Hepatocyte (in vitro differentiated cells): Measurements from ENCODE around the gene ANO4. TPM values are rescaled to one million over a fixed set of nuclear protein-coding genes. Genes with fewer than 3 reads are reported as not detected.

Source experiments
- DNase-seq: peaks from one replicate; pipeline ENCODE4 v3.0.0-alpha.2; 2016; ENCODE audit warnings: low spot score
- H2AFZ ChIP-seq: fragments of 200-600 bp; sonication (generic); 2 replicates; pipeline ENCODE4 v1.6.0; 2016; ENCODE audit warnings: antibody characterized with exemption, mild to moderate bottlenecking
- H3K27ac ChIP-seq: fragments of 200-600 bp; sonication (generic); 2 replicates; pipeline ENCODE4 v1.5.1; 2016; ENCODE audit warnings: mild to moderate bottlenecking
- H3K27me3 ChIP-seq: fragments of 200-600 bp; sonication (generic); 2 replicates; pipeline ENCODE4 v1.6.1; 2016
- H3K36me3 ChIP-seq: fragments of 200-600 bp; sonication (generic); replicated peaks from 2 replicates; pipeline ENCODE4 v1.5.1; 2016; ENCODE audit warnings: low read depth; ENCODE audit not compliant: insufficient read depth
- H3K4me1 ChIP-seq: fragments of 200-600 bp; sonication (generic); 2 replicates; pipeline ENCODE4 v1.5.1; 2016; ENCODE audit warnings: mild to moderate bottlenecking, moderate library complexity; ENCODE audit not compliant: insufficient read depth
- H3K4me2 ChIP-seq: fragments of 200-600 bp; sonication (generic); 2 replicates; pipeline ENCODE4 v1.6.0; 2016
- H3K4me3 ChIP-seq: fragments of 200-600 bp; sonication (generic); 2 replicates; pipeline ENCODE4 v1.5.1; 2016; ENCODE audit warnings: mild to moderate bottlenecking
- H3K79me2 ChIP-seq: fragments of 200-600 bp; sonication (generic); 2 replicates; pipeline ENCODE4 v1.6.0; 2017; ENCODE audit warnings: mild to moderate bottlenecking
- H3K9me2 ChIP-seq: fragments of 200-600 bp; sonication (generic); replicated peaks from 2 replicates; pipeline ENCODE4 v1.6.0; 2017; ENCODE audit warnings: mild to moderate bottlenecking; ENCODE audit not compliant: insufficient read depth
- H3K9me3 ChIP-seq: fragments of 200-600 bp; sonication (generic); 2 replicates; pipeline ENCODE4 v1.5.1; 2016; ENCODE audit warnings: low read depth, mild to moderate bottlenecking
- H4K20me1 ChIP-seq: fragments of 200-600 bp; sonication (generic); 2 replicates; pipeline ENCODE4 v1.6.0; 2016; ENCODE audit warnings: mild to moderate bottlenecking; ENCODE audit not compliant: insufficient read depth, poor library complexity, severe bottlenecking
- CTCF ChIP-seq: fragments of 200-600 bp; sonication (generic); IDR thresholded peaks from 2 replicates; pipeline ENCODE4 v1.5.1; 2016; ENCODE audit warnings: antibody characterized with exemption, mild to moderate bottlenecking; ENCODE audit not compliant: poor library complexity
- EZH2 ChIP-seq: fragments of 200-600 bp; sonication (generic); IDR thresholded peaks from 2 replicates; pipeline ENCODE4 v1.6.1; 2016; ENCODE audit warnings: antibody characterized with exemption, mild to moderate bottlenecking, borderline replicate concordance
- EZH2phosphoT487 ChIP-seq: fragments of 200-600 bp; sonication (generic); IDR thresholded peaks from one replicate; pipeline ENCODE4 v1.6.1; 2018; ENCODE audit warnings: antibody characterized with exemption, mild to moderate bottlenecking, low read depth, moderate library complexity; ENCODE audit not compliant: unreplicated experiment, severe bottlenecking
- WGBS: methylation state at CpG from one replicate; pipeline ENCODE4 v1.1.6; 2016; ENCODE audit warnings: low lambda C conversion rate; ENCODE audit errors: missing lambda C conversion rate; 5-methylcytosine and 5-hydroxymethylcytosine counted together
- polyA plus RNA-seq: library from polyadenylated mRNA; unstranded; fragments of >200 nt; fragmentation: Nextera tagmentation; extraction: Ambion mirVana; gene quantifications from 2 replicates; pipeline ENCODE4 v1.2.1, GENCODE V29; 2016
- total RNA-seq: library from RNA; depleted of rRNA; stranded (reverse); fragments of >200 nt; gene quantifications from 2 replicates; pipeline ENCODE4 v1.2.3, GENCODE V29; 2014

Gene ANO4
- total and polyA plus RNA-seq, 2 experiments from 2014 or later = 1.6 to 2.3 TPM

- H3K4me1 ChIP-seq = no peaks in the 10 kb centered on the region
- TF ChIP-seq EZH2 (no peak), EZH2phosphoT487 (no peak), CTCF (no peak)
- no peak overlapping the region for H2AFZ ChIP-seq
- H3K27ac ChIP-seq = no peak overlapping the region
- WGBS = 48% methylated on average over 1 of the region's 1 CpG
- no peaks in the 10 kb centered on the region for H3K36me3 ChIP-seq
- no peak for DNase-seq
- no peaks in the 10 kb centered on the region for H3K9me2 ChIP-seq
- no peaks in the 10 kb centered on the region for H4K20me1 ChIP-seq
- H3K9me3 ChIP-seq = no peaks in the 10 kb centered on the region
- H3K79me2 ChIP-seq = no peaks in the 10 kb centered on the region
- no peak overlapping the region for H3K4me3 ChIP-seq
- no peak overlapping the region for H3K4me2 ChIP-seq
- H3K27me3 ChIP-seq = no peaks in the 10 kb centered on the region
These were observed 172.6 kb downstream of the ANO4 start for GRCh38 chr12:100967189-100967588.

- Histone ChIP-seq H3K27ac (no peak overlapping the region), H3K9me2 (no peaks in the 10 kb centered on the region), H3K27me3 (no peaks in the 10 kb centered on the region), H3K4me1 (no peaks in the 10 kb centered on the region), H3K9me3 (no peaks in the 10 kb centered on the region), H3K79me2 (no peaks in the 10 kb centered on the region), H4K20me1 (no peaks in the 10 kb centered on the region), H3K4me3 (no peak overlapping the region), H3K4me2 (no peak overlapping the region), H2AFZ (no peak overlapping the region), H3K36me3 (no peaks in the 10 kb centered on the region)
- TF ChIP-seq EZH2phosphoT487 (no peak), CTCF (no peak), EZH2 (no peak)
- WGBS = 94% methylated on average over 4 of the region's 4 CpGs
- DNase-seq = no peak
These were observed 176.3 kb downstream of the ANO4 start for GRCh38 chr12:100970894-100971293.

- H3K36me3 ChIP-seq = no peaks in the 10 kb centered on the region
- H3K27me3 ChIP-seq = no peaks in the 10 kb centered on the region
- H3K4me2 ChIP-seq = no peak overlapping the region
- no peak overlapping the region for H2AFZ ChIP-seq
- no peak for DNase-seq
- no peaks in the 10 kb centered on the region for H3K9me2 ChIP-seq
- 82% methylated on average over 2 of the region's 2 CpGs for WGBS
- no peak overlapping the region for H3K27ac ChIP-seq
- no peaks in the 10 kb centered on the region for H4K20me1 ChIP-seq
- H3K4me3 ChIP-seq = no peak overlapping the region
- no peaks in the 10 kb centered on the region for H3K79me2 ChIP-seq
- no peaks in the 10 kb centered on the region for H3K9me3 ChIP-seq
- TF ChIP-seq EZH2 (no peak), CTCF (no peak), EZH2phosphoT487 (no peak)
- no peaks in the 10 kb centered on the region for H3K4me1 ChIP-seq
These were observed 177.5 kb downstream of the ANO4 start for GRCh38 chr12:100972121-100972520.

- TF ChIP-seq EZH2phosphoT487 (no peak), EZH2 (no peak), CTCF (no peak)
- no peaks in the 10 kb centered on the region for H3K4me1 ChIP-seq
- no peaks in the 10 kb centered on the region for H3K36me3 ChIP-seq
- H2AFZ ChIP-seq = no peak overlapping the region
- H4K20me1 ChIP-seq = no peaks in the 10 kb centered on the region
- no peak overlapping the region for H3K4me2 ChIP-seq
- 90% methylated on average over 3 of the region's 3 CpGs for WGBS
- no peak for DNase-seq
- H3K9me3 ChIP-seq = no peaks in the 10 kb centered on the region
- H3K79me2 ChIP-seq = no peaks in the 10 kb centered on the region
- no peaks in the 10 kb centered on the region for H3K9me2 ChIP-seq
- H3K27ac ChIP-seq = no peak overlapping the region
- H3K4me3 ChIP-seq = no peak overlapping the region
- H3K27me3 ChIP-seq = no peaks in the 10 kb centered on the region
These were observed 179.8 kb downstream of the ANO4 start for GRCh38 chr12:100974341-100974740.
